ENCODE data around the gene NDUFS5. TPM values are rescaled to one million over a fixed set of nuclear protein-coding genes. Genes with fewer than 3 reads are reported as not detected.
A peak's percentile ranks its signal among the peaks of the same experiment; 100 is the strongest.
"Not testable (repeated sequence)": the region's sequence is repeated elsewhere in the genome, so short reads cannot be mapped to it uniquely, and the experiment has no call there.

Gene NDUFS5
- total RNA-seq, 1 donor from 2014 or later = 162 TPM

- peak overlapping the region; percentile 63 for H3K4me3 Mint-ChIP-seq
- no peak for DNase-seq
- H3K27me3 Mint-ChIP-seq = no peaks in the 10 kb centered on the region
- intact Hi-C loops (cut with micrococcal nuclease) = no loop called here
- H3K4me1 Mint-ChIP-seq = peaks cover 51% of the 10 kb centered on the region
- peak overlapping the region; percentile 75 for H3K27ac Mint-ChIP-seq
- peaks cover 65% of the 10 kb centered on the region for H3K36me3 Mint-ChIP-seq (ENCODE audit: low read depth)
- H3K9me3 Mint-ChIP-seq = no peaks in the 10 kb centered on the region
These were observed 28.3 kb upstream of the NDUFS5 start for GRCh38 chr1:38997901-38998190.

DNA sequence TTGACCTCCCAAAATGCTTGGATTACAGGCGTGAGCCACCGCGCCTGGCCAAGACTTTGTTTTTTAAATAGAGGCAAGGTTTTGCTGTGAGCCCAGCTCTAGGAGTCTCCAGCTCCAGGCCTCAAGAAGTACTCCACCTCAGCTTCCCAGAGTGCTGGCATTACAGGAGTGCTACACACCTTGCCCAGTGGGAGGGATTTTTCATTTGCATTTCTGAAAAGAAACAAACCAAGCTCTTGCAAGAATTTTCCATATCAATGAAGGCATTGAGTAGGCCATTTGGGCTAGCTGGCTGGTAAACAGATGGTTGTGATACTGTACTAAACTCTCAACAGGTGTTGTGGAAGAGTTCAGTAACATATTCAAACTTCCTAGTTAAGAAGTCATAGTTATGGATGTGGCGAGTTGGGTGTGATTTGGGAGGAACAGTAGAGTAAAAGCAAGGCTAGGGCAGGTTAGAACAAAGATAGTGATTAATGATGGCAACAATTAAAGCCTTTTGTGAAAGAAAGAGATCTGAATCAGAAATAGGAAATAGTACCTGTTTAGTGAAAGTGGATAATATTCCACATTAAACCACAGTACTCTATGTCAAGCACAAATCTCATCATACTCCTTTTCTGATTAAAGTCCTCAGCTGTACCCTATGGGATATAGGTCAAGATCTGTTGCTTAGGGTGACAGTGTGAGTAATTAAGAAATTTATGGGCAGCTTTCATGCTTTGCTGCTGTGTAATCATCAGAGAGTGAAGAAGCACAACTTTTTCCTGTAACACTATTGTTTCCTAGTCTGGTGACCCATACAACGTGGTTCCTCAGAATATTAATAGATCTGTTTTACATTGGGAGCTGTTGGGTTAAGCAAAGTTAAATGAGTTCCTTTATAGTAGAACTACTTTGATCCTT, 24.4 kb upstream of the NDUFS5 start:
- Mint-ChIP-seq H3K36me3 (ENCODE audit: low read depth) (peaks cover 69% of the 10 kb centered on the region), H3K27me3 (no peaks in the 10 kb centered on the region), H3K9me3 (no peaks in the 10 kb centered on the region), H3K27ac (peak overlapping the region; percentile 75), H3K4me1 (peaks cover 41% of the 10 kb centered on the region), H3K4me3 (no peak overlapping the region)
- intact Hi-C loops (cut with micrococcal nuclease) = no loop called here
- DNase-seq = no peak

DNA sequence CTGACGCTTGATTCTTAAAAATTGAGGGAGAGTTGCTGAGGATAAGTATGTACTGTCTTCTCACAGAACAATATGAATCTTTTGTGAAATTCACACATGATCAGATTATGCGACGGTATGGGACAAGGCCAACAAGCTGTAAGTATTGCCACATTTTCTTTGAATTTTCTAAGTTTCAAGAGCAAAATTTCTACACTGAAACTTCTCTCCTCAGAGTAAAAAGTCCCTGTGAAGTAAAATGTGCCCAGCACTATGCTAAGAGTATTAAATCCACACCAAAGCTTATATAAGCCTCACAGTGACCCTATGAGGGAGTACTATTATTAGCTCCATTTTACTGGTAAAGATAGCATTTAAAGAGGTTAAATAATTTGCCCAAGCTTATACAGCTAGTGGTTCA, 22.9 kb upstream of the NDUFS5 start:
- intact Hi-C loops (cut with micrococcal nuclease) = no loop called here
- H3K4me3 Mint-ChIP-seq = peak overlapping the region; percentile 44
- no peak for DNase-seq
- peaks cover 28% of the 10 kb centered on the region for H3K4me1 Mint-ChIP-seq
- no peaks in the 10 kb centered on the region for H3K9me3 Mint-ChIP-seq
- peak overlapping the region; percentile 75 for H3K27ac Mint-ChIP-seq
- no peaks in the 10 kb centered on the region for H3K27me3 Mint-ChIP-seq
- peaks cover 65% of the 10 kb centered on the region for H3K36me3 Mint-ChIP-seq (ENCODE audit: low read depth)

DNA sequence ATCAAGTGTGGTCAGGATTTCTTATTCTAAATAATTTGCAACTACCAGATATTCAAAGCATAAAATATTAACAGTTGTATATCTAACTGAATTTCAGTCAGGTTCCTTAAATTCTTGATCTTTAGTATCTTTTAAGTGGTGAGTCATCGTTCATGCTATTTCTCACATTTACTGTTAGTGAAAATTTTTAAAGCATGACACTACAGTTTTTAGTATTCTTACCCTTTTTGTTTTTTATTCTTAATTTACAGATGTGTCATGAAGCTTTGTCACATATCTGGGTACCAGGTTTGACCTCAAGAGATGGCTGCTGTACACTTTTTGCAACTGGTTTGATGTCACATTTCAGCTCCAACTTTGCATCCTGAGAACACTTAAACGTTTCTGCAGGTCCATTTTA, 22.4 kb upstream of the NDUFS5 start:
- intact Hi-C loops (cut with micrococcal nuclease) = no loop called here
- no peaks in the 10 kb centered on the region for H3K9me3 Mint-ChIP-seq
- peak overlapping the region; percentile 75 for H3K27ac Mint-ChIP-seq
- peaks cover 69% of the 10 kb centered on the region for H3K36me3 Mint-ChIP-seq (ENCODE audit: low read depth)
- peaks cover 28% of the 10 kb centered on the region for H3K4me1 Mint-ChIP-seq
- H3K4me3 Mint-ChIP-seq = no peak overlapping the region
- no peak for DNase-seq
- H3K27me3 Mint-ChIP-seq = no peaks in the 10 kb centered on the region

- peaks cover 27% of the 10 kb centered on the region for H3K4me1 Mint-ChIP-seq
- no peaks in the 10 kb centered on the region for H3K9me3 Mint-ChIP-seq
- H3K27me3 Mint-ChIP-seq = no peaks in the 10 kb centered on the region
- intact Hi-C loops (cut with micrococcal nuclease) = no loop called here
- no peak overlapping the region for H3K27ac Mint-ChIP-seq
- no peak for DNase-seq
- no peak overlapping the region for H3K4me3 Mint-ChIP-seq
- peaks cover 60% of the 10 kb centered on the region for H3K36me3 Mint-ChIP-seq (ENCODE audit: low read depth)
These were observed 19.9 kb upstream of the NDUFS5 start for GRCh38 chr1:39006287-39006686.

GRCh38 chr1:39006726-39007645, 19.2 kb upstream of the NDUFS5 start:
- Mint-ChIP-seq H3K27ac (peak overlapping the region; percentile 41), H3K4me1 (peaks cover 21% of the 10 kb centered on the region)

DNA sequence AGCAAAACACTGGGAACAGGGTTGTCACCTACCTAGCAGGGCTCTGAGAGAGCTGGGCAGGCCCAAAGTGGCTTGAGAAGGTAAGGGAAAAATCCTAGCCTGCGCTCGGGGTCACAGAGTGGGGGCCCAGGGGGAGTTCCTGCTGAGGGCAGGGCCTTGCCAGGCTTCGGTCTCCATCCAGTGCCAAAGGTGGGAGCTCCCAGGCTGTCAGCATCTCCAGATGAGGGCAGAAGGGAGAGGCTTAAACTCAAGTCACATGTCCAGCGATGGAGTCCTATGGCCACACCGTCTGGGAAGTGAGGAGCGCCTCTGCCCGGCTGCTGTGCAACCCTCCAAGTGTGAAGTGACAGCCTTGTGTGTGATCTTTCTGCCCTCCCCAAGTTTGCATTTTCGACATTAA, 11.2 kb upstream of the NDUFS5 start:
- DNase-seq; H3K27me3 Mint-ChIP-seq; H3K4me3 Mint-ChIP-seq; intact Hi-C loops (cut with micrococcal nuclease); H3K9me3 Mint-ChIP-seq; H3K4me1 Mint-ChIP-seq; H3K27ac Mint-ChIP-seq: not testable (repeated sequence)
- peaks cover 15% of the 10 kb centered on the region for H3K36me3 Mint-ChIP-seq (ENCODE audit: low read depth)

More at GRCh38 chr1:39006726-39007645, 19.2 kb upstream of the NDUFS5 start:
- Mint-ChIP-seq H3K9me3 (no peaks in the 10 kb centered on the region), H3K36me3 (ENCODE audit: low read depth) (peaks cover 59% of the 10 kb centered on the region), H3K4me3 (no peak overlapping the region), H3K27me3 (no peaks in the 10 kb centered on the region)
- DNase-seq = no peak
- intact Hi-C loops (cut with micrococcal nuclease) = no loop called here

- no peak for DNase-seq
- Mint-ChIP-seq H3K4me3 (no peak overlapping the region), H3K4me1 (peaks cover 2% of the 10 kb centered on the region), H3K36me3 (ENCODE audit: low read depth) (peaks cover 11% of the 10 kb centered on the region), H3K27me3 (peaks cover 2% of the 10 kb centered on the region), H3K27ac (no peak overlapping the region), H3K9me3 (no peaks in the 10 kb centered on the region)
- intact Hi-C loops (cut with micrococcal nuclease) = no loop called here
These were observed 9.5 kb upstream of the NDUFS5 start for GRCh38 chr1:39016604-39017171.

GRCh38 chr1:39017266-39017665, 8.9 kb upstream of the NDUFS5 start:
- DNase-seq = no peak
- intact Hi-C loops (cut with micrococcal nuclease) = no loop called here
- H3K9me3 Mint-ChIP-seq = no peaks in the 10 kb centered on the region
- H3K36me3 Mint-ChIP-seq (ENCODE audit: low read depth) = peaks cover 6% of the 10 kb centered on the region
- H3K4me3 Mint-ChIP-seq = no peak overlapping the region
- peaks cover 2% of the 10 kb centered on the region for H3K4me1 Mint-ChIP-seq
- H3K27ac Mint-ChIP-seq = no peak overlapping the region
- H3K27me3 Mint-ChIP-seq = peaks cover 2% of the 10 kb centered on the region

- not testable (repeated sequence) for DNase-seq; H3K36me3 Mint-ChIP-seq (ENCODE audit: low read depth)
These were observed 5.7 kb upstream of the NDUFS5 start for GRCh38 chr1:39020494-39020893.

DNA sequence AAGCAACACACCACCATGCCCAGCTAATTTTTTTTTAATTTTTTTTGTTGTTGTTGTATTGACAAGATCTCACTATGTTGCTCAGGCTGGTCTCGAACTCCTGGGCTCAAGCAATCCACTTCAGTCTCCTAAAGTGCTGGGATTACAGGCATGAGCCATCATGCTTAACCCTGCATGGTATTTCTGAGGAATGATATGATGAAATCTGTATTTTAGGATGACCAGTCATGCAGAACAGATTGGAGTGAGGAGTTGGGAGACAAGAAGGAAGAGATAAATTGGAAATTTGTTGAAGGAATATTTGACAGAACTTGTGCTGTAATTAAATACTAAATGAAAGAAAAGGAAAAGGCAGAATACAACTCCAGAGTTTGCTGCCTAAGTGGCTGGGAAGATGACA, 4.7 kb upstream of the NDUFS5 start:
- Mint-ChIP-seq H3K27me3 (peaks cover 4% of the 10 kb centered on the region), H3K9me3 (no peaks in the 10 kb centered on the region), H3K36me3 (ENCODE audit: low read depth) (no peaks in the 10 kb centered on the region), H3K4me1 (peaks cover 8% of the 10 kb centered on the region), H3K27ac (no peak overlapping the region), H3K4me3 (no peak overlapping the region)
- intact Hi-C loops (cut with micrococcal nuclease) = no loop called here
- no peak for DNase-seq

More at GRCh38 chr1:39020494-39020893, 5.7 kb upstream of the NDUFS5 start:
- H3K4me3 Mint-ChIP-seq; H3K4me1 Mint-ChIP-seq; intact Hi-C loops (cut with micrococcal nuclease); H3K27ac Mint-ChIP-seq; H3K27me3 Mint-ChIP-seq; H3K9me3 Mint-ChIP-seq: not testable (repeated sequence)

DNA sequence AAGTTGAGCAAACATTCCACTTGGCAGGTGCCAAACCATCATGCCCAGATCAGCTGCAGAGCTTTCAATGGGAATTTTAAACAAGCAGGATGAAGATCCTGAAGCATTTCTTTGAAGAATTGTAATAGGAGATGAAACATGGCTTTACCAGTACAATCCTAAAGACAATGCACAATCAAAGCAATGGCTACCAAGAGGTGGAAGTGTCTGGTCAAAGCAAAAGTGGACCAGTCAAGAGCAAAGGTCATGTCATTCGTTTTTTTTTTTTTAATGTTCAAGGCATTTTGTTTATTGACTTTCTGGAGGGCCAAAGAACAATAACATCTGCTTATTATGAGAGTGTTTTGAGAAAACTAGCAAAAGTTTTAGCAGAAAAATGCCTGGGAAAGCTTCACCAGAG, 3.0 kb upstream of the NDUFS5 start:
- peaks cover 3% of the 10 kb centered on the region for H3K36me3 Mint-ChIP-seq (ENCODE audit: low read depth)
- intact Hi-C loops (cut with micrococcal nuclease) = no loop called here
- no peak overlapping the region for H3K27ac Mint-ChIP-seq
- no peaks in the 10 kb centered on the region for H3K9me3 Mint-ChIP-seq
- H3K27me3 Mint-ChIP-seq = peaks cover 4% of the 10 kb centered on the region
- DNase-seq = no peak
- H3K4me3 Mint-ChIP-seq = no peak overlapping the region
- peaks cover 15% of the 10 kb centered on the region for H3K4me1 Mint-ChIP-seq

- no peak for DNase-seq
- intact Hi-C loops (cut with micrococcal nuclease) = loop anchor here (1.0 to 5.0 kb wide), 3 partner anchors 36 to 165 kb away; partner anchors contain the start of genes AKIRIN1 and MYCBP
- Mint-ChIP-seq H3K9me3 (no peaks in the 10 kb centered on the region), H3K36me3 (ENCODE audit: low read depth) (peaks cover 25% of the 10 kb centered on the region), H3K27ac (peak overlapping the region; percentile 97), H3K4me3 (peak overlapping the region; percentile 91), H3K27me3 (peaks cover 2% of the 10 kb centered on the region), H3K4me1 (peaks cover 27% of the 10 kb centered on the region)
These were observed 837 bp downstream of the NDUFS5 start for GRCh38 chr1:39026866-39027507.

All from activated CD4-positive, alpha-beta T cell treated with anti-CD3 and anti-CD28 coated beads, Interleukin-2, amount 10 ng/mL, durations not matched to agents 24 days and 14 days (primary cell).